HCT116 (cell line): ENCODE measurements around the gene ATP11B.

Source experiments
- CEBPB ChIP-seq: IDR thresholded peaks from 2 replicates; pipeline ENCODE4 v1.6.1; 2012; ENCODE audit warnings: low read depth
- CTCF ChIP-seq, 3 experiments: fragments of 200-600 bp in 1 of 3; sonication (generic) in 1 of 3; IDR thresholded peaks in 2 of 3; conservative IDR thresholded peaks in 1 of 3; 2 replicates each; pipeline ENCODE4 v1.5.1; 2012 to 2017; ENCODE audit warnings: low read depth in 2 of 3, low read length in 2 of 3, antibody characterized with exemption in 1 of 3, borderline replicate concordance in 1 of 3, control low read depth in 1 of 3, mild to moderate bottlenecking in 1 of 3, mixed read lengths in 1 of 3, mixed run types in 1 of 3, moderate library complexity in 1 of 3; ENCODE audit not compliant: insufficient read depth in 1 of 3
- EZH2 ChIP-seq: fragments of 200-600 bp; sonication (generic); IDR thresholded peaks from 2 replicates; pipeline ENCODE4 v1.6.1; 2017; ENCODE audit warnings: antibody characterized with exemption, mixed run types
- FOSL1 ChIP-seq: IDR thresholded peaks from 2 replicates; pipeline ENCODE4 v1.6.1; 2012; ENCODE audit warnings: low read depth
- POLR2A ChIP-seq: IDR thresholded peaks from 2 replicates; pipeline ENCODE4 v1.7.0; 2011; ENCODE audit warnings: borderline replicate concordance; ENCODE audit not compliant: insufficient read depth, insufficient read length; ENCODE audit errors: extremely low read depth
- REST ChIP-seq: IDR thresholded peaks from 2 replicates; pipeline ENCODE4 v1.6.1; 2012; ENCODE audit warnings: low read depth
- SP1 ChIP-seq: IDR thresholded peaks from 2 replicates; pipeline ENCODE4 v1.6.1; 2012; ENCODE audit warnings: low read depth
- SRF ChIP-seq: IDR thresholded peaks from 2 replicates; pipeline ENCODE4 v1.6.1; 2012; ENCODE audit warnings: low read depth
- ZNF274 ChIP-seq: fragments of 200-500 bp; sonication (Bioruptor generic); IDR thresholded peaks from 2 replicates; pipeline ENCODE4 v1.6.1; 2014; ENCODE audit warnings: mild to moderate bottlenecking, low read depth, low read length, inconsistent platforms

GRCh38 chr3:182962166-182962565 is 168.9 kb downstream of the ATP11B start:
- TF ChIP-seq EZH2 (no peak), CTCF (IDR thresholded peaks at IDR 0.05 in 2 of 3, conservative IDR thresholded peaks at IDR 0.05 in 1 of 3; ENCODE audit: borderline replicate concordance in 1 of 3, insufficient read depth in 1 of 3, low read depth in 2 of 3, low read length in 2 of 3) (no peak), FOSL1 (no peak), ZNF274 (no peak), POLR2A (no peak), REST (no peak), CEBPB (no peak), SRF (no peak), SP1 (no peak)
